Measurements from ENCODE around the gene KCNT2. TPM values are rescaled to one million over a fixed set of nuclear protein-coding genes. Genes with fewer than 3 reads are reported as not detected.

The KCNT2 gene
- total RNA-seq (ENCODE audit: unreplicated experiment): 126 TPM
- long read RNA-seq, partial matches to known transcripts: 12 of 17 reads
- long read RNA-seq, other reads (novel, unspliced or antisense): 5 of 17 reads

GRCh38 chr1:196608390-196609369, at the start of gene KCNT2:
KCNT2 (minus strand) TSS chr1:196608440; CDS start chr1:196608309, 131 bp downstream.
- no peaks in the 10 kb centered on the region for H3K36me3 Mint-ChIP-seq (ENCODE audit: unreplicated experiment)
- H3K4me1 Mint-ChIP-seq (ENCODE audit: low read depth, unreplicated experiment): peaks cover 30% of the 10 kb centered on the region
- DNase-seq: peak; percentile 95
- TF ChIP-seq CTCF (IDR thresholded peaks at IDR 0.05; ENCODE audit: partially characterized antibody, unreplicated experiment): peak; percentile 28
- peak within 1 kb of the TSS; percentile 96 for H3K27ac Mint-ChIP-seq (ENCODE audit: unreplicated experiment)
- peaks cover 5% of the 10 kb centered on the region for H3K27me3 Mint-ChIP-seq (ENCODE audit: unreplicated experiment)
- peaks cover 12% of the 10 kb centered on the region for H3K9me3 Mint-ChIP-seq (ENCODE audit: unreplicated experiment)
- H3K4me3 Mint-ChIP-seq (ENCODE audit: unreplicated experiment): peak within 1 kb of the TSS; percentile 95

- H3K27ac Mint-ChIP-seq (ENCODE audit: unreplicated experiment): no peak overlapping the region
- no peaks in the 10 kb centered on the region for H3K9me3 Mint-ChIP-seq (ENCODE audit: unreplicated experiment)
- no peak for DNase-seq
Observed at GRCh38 chr1:196655494-196655893, 47.3 kb upstream of the KCNT2 start.

DNA sequence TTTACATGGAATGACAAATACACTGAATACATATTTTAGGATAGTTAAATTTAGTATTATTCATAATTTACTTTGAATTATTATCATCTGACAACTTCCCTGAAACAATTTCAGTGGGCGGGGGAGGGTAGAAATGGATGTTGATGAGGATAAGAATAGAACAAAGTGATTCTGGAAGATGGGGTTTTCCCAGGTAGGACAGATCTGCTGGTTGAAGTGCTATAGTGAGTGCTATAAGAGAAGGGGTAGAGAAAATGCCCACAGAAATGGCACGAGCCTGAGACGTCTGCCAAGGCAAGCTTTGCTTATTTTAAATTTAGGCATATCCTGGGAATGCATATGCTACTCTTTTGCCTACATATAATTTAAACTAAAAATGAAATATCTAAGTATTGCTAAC, 46.8 kb upstream of the KCNT2 start:
- no peak for DNase-seq
- Mint-ChIP-seq H3K9me3 (ENCODE audit: unreplicated experiment) (no peaks in the 10 kb centered on the region), H3K4me3 (ENCODE audit: unreplicated experiment) (no peak overlapping the region), H3K4me1 (ENCODE audit: low read depth, unreplicated experiment) (peaks cover 4% of the 10 kb centered on the region), H3K27ac (ENCODE audit: unreplicated experiment) (no peak overlapping the region), H3K27me3 (ENCODE audit: unreplicated experiment) (no peaks in the 10 kb centered on the region), H3K36me3 (ENCODE audit: unreplicated experiment) (no peaks in the 10 kb centered on the region)
- no peak for TF ChIP-seq CTCF (IDR thresholded peaks at IDR 0.05; ENCODE audit: partially characterized antibody, unreplicated experiment)

More at GRCh38 chr1:196655494-196655893, 47.3 kb upstream of the KCNT2 start:
- no peak for TF ChIP-seq CTCF (IDR thresholded peaks at IDR 0.05; ENCODE audit: partially characterized antibody, unreplicated experiment)
- no peaks in the 10 kb centered on the region for H3K36me3 Mint-ChIP-seq (ENCODE audit: unreplicated experiment)
- H3K4me3 Mint-ChIP-seq (ENCODE audit: unreplicated experiment): no peak overlapping the region
- peaks cover 5% of the 10 kb centered on the region for H3K4me1 Mint-ChIP-seq (ENCODE audit: low read depth, unreplicated experiment)
- H3K27me3 Mint-ChIP-seq (ENCODE audit: unreplicated experiment): no peaks in the 10 kb centered on the region

DNA sequence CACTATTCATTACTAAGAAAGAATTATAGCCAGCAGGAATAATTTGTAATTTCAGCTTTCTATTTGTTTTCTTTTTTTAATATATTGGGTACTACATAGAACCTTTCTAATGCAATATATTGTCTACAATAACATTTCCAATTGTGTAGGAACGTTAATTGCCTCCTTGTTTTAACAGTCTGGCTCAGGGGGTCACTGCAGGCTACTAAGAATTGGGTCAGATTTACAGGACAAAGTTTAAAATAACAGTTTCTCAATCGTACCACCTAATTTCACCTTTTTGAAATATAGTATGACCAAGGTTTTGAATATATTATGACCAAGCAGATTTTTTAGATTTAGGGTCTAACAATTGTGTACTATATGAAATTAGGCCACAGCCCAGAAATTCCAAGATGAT, 46.0 kb upstream of the KCNT2 start:
- DNase-seq: no peak
- Mint-ChIP-seq H3K4me1 (ENCODE audit: low read depth, unreplicated experiment) (peaks cover 2% of the 10 kb centered on the region), H3K27ac (ENCODE audit: unreplicated experiment) (no peak overlapping the region), H3K9me3 (ENCODE audit: unreplicated experiment) (no peaks in the 10 kb centered on the region), H3K36me3 (ENCODE audit: unreplicated experiment) (no peaks in the 10 kb centered on the region), H3K4me3 (ENCODE audit: unreplicated experiment) (no peak overlapping the region), H3K27me3 (ENCODE audit: unreplicated experiment) (no peaks in the 10 kb centered on the region)
- no peak for TF ChIP-seq CTCF (IDR thresholded peaks at IDR 0.05; ENCODE audit: partially characterized antibody, unreplicated experiment)
